ENCODE data around the gene NEK5. TPM values are rescaled to one million over a fixed set of nuclear protein-coding genes. Genes with fewer than 3 reads are reported as not detected.

The NEK5 gene
- polyA plus RNA-seq, 1 experiment, result 0.04 TPM

DNA sequence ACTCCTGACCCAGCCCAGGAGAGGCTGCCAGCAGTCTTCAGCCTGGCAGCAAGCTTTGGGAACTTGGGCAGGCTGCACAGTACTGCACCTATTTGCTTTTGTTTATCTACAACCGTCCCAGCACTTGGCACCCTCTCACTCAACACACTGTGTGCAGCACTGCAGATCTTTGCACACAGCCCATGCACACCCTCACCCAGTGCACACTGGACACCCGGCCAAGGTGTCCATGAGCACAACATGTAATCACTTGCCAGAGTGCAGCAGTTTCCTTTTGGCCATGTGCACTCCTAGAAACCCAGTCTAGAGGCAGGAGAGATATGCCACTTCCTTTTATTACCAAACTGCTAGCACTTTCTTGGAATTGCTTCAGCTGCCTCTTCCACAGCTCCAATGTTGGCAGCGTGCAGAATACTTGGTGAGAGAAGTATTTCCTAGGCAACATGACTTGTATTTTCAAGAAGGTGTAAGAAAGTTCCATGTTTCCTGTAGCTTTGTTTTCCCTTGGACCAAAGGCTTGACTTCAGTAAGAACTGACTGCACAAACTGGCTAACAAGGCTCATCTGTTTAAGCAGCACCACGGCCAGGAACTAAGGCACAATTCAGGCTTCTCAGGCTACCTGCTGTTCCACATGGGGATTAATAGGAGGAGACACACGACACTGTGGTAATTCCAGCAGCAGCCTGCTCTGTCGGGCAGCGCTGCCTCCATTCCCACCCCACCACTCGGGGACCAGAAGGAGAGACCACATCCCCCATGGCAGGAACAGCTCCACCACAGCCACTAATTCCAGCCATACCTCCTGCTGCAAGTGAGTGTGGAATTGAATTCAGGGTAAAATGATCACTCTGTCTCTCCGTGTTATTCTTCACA lies 133.0 kb downstream of the NEK5 start:
- Histone ChIP-seq H3K27me3 (ENCODE audit: control insufficient read depth, insufficient read depth, low read length) (peaks cover 41% of the 10 kb centered on the region), H3K4me3 (ENCODE audit: low read depth, low read length) (no peak overlapping the region), H3K9me3 (ENCODE audit: control insufficient read depth, insufficient read depth, low read length) (no peaks in the 10 kb centered on the region), H3K27ac (ENCODE audit: low read depth, low read length) (no peak overlapping the region)
- TF ChIP-seq, protein P1, sequence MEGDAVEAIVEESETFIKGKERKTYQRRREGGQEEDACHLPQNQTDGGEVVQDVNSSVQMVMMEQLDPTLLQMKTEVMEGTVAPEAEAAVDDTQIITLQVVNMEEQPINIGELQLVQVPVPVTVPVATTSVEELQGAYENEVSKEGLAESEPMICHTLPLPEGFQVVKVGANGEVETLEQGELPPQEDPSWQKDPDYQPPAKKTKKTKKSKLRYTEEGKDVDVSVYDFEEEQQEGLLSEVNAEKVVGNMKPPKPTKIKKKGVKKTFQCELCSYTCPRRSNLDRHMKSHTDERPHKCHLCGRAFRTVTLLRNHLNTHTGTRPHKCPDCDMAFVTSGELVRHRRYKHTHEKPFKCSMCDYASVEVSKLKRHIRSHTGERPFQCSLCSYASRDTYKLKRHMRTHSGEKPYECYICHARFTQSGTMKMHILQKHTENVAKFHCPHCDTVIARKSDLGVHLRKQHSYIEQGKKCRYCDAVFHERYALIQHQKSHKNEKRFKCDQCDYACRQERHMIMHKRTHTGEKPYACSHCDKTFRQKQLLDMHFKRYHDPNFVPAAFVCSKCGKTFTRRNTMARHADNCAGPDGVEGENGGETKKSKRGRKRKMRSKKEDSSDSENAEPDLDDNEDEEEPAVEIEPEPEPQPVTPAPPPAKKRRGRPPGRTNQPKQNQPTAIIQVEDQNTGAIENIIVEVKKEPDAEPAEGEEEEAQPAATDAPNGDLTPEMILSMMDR (IDR thresholded peaks at IDR 0.05; ENCODE audit: low read depth, low read length), result no peak
- POLR2A ChIA-PET, result no interaction called here
- DNase-seq (ENCODE audit: low read depth, low spot score), result no peak
- CTCF ChIA-PET, result no interaction called here

DNA sequence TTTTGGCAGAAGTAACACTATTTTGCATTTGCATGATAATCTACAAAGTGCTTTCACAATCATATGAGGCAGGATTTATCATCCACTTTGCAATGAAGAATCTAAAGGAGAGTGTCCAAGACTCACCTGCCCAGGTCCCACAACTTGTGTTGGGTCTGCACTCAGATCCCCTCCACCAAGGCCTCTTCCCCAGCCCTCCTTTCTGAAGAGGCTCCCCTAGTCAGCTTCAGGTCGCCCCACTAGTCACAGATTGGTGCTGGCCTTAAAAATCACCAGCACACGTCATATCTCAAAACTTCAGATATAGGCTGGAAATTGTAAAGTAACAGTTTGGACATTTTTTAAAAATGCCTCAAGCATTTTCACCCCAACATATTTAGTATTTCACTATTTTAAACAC lies 135.2 kb downstream of the NEK5 start:
- TF ChIP-seq, protein P1 (IDR thresholded peaks at IDR 0.05; ENCODE audit: low read depth, low read length), result no peak
- H3K9me3 ChIP-seq (ENCODE audit: control insufficient read depth, insufficient read depth, low read length), result no peaks in the 10 kb centered on the region
- no peak overlapping the region for H3K4me3 ChIP-seq (ENCODE audit: low read depth, low read length)
- no peak for DNase-seq (ENCODE audit: low read depth, low spot score)
- H3K27ac ChIP-seq (ENCODE audit: low read depth, low read length), result no peak overlapping the region
- POLR2A ChIA-PET, result no interaction called here
- CTCF ChIA-PET, result no interaction called here
- peaks cover 31% of the 10 kb centered on the region for H3K27me3 ChIP-seq (ENCODE audit: control insufficient read depth, insufficient read depth, low read length)

DNA sequence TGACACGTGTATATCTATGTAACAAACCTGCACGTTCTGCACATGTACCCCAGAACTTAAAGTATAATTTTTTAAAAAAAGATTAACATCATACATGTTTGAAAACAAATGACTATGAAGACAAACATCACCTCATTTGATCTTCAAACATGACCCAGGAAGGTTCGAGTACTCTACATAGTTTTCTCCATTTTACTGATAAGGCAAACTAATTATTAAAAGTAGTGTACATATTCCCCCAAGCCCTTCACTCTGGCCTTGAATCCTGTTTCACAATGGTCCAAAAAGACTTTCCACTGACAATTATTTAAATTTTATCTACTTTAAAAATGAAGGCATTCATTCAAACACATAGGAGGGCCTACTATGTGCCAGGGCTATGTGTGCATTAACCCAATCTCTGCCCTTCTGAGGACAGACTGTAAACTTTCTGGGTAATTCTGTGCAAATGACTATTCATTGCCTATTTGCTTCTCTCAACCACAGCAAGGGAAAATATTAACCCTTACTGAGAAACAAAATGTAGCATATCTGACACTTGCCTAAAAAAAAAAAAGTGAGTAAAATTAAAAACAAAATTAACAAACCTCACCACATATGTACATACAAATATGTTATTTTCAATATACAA lies 139.8 kb downstream of the NEK5 start:
- Histone ChIP-seq H3K4me3 (ENCODE audit: low read depth, low read length) (no peak overlapping the region), H3K27me3 (ENCODE audit: control insufficient read depth, insufficient read depth, low read length) (peaks cover 9% of the 10 kb centered on the region), H3K9me3 (ENCODE audit: control insufficient read depth, insufficient read depth, low read length) (no peaks in the 10 kb centered on the region), H3K27ac (ENCODE audit: low read depth, low read length) (no peak overlapping the region)
- CTCF ChIA-PET, result interaction anchor here (1.4 kb wide), 1 partner anchor 12 kb away, joined by 3 read pairs; no protein-coding TSS in a partner anchor
- POLR2A ChIA-PET, result no interaction called here
- TF ChIP-seq, protein P1 (IDR thresholded peaks at IDR 0.05; ENCODE audit: low read depth, low read length), result no peak
- no peak for DNase-seq (ENCODE audit: low read depth, low spot score)

Other genes starting within 250 kb of the NEK5 start
- 1.6 and 1.8 TPM in 2 replicates for gene ATP7B, start 117.6 kb downstream of the NEK5 start, polyA plus RNA-seq (2011; rRNA removed)
- gene ALG11, start 116.7 kb downstream of the NEK5 start, polyA plus RNA-seq (2011; rRNA removed), result 13.9 and 19.6 TPM in 2 replicates
- 13.2 and 18.0 TPM in 2 replicates for gene UTP14C, start 104.4 kb downstream of the NEK5 start, polyA plus RNA-seq (2011; rRNA removed)
- 14.2 and 16.0 TPM in 2 replicates for gene NEK3, start 30.5 kb upstream of the NEK5 start, polyA plus RNA-seq (2011; rRNA removed)